Activated gamma-delta T cell (primary cell): Measurements from ENCODE around the gene FBLN5.

ENCODE experiments used
- DNase-seq: peaks from one replicate; lab custom pipeline; 2025; lab: John Stamatoyannopoulos, UW
- total RNA-seq, 2 donors: gene quantifications; one replicate each; lab custom pipeline; 2026; lab: John Stamatoyannopoulos, UW

The FBLN5 gene
- 7.9 to 9.7 reads per million in 2 donors for total RNA-seq

GRCh38 chr14:91947475-91948184 is at the start of gene FBLN5:
TSS of gene FBLN5 (minus strand) at chr14:91947694. CDS start at chr14:91947229, 465 bp downstream.
- peak; percentile 18 for DNase-seq

- DNase-seq, result no peak
These were observed 49.5 kb upstream of the FBLN5 start for GRCh38 chr14:91996948-91997371.

DNA sequence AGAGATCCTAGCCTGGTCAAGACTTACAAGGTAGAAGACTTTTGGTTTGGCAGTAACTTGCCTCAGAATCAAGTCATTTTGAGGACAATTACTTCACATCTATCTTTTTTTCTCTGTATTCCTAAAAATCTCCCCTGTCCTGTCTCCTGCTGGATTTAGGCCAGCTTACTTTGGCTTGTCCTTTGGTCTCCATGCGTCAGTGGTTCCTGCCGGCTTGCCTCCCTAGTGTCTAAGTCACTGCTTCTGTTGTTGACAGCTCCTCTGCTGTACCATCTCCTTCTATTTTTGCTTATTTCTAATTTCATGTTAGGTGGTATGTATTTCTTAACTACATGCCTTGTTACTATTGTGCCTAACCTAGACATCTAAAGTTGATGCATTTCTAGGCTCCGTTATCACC is 39.7 kb upstream of the FBLN5 start:
- no peak for DNase-seq

GRCh38 chr14:91985521-91986255 is 38.2 kb upstream of the FBLN5 start:
- DNase-seq, result no peak

GRCh38 chr14:91985008-91985407 is 37.5 kb upstream of the FBLN5 start:
- no peak for DNase-seq

DNA sequence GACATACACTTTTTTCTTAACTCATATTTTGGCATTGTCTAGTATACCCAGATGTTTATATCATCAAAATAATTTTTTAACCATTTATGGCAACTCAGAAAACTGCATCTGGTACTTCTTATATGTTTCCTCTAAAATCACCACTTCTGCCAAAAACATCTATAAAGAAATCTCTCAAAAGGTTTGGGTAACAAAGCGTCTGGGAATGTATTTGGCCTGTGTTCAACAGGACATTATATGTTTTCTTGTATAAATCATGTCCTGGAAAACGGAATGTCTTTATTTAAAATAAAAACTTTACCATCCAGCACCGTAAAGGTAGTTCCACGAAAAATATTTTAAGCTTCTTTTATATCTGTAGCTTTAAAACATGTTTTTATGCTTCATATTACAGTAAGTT is 36.1 kb upstream of the FBLN5 start:
- DNase-seq, result no peak

DNA sequence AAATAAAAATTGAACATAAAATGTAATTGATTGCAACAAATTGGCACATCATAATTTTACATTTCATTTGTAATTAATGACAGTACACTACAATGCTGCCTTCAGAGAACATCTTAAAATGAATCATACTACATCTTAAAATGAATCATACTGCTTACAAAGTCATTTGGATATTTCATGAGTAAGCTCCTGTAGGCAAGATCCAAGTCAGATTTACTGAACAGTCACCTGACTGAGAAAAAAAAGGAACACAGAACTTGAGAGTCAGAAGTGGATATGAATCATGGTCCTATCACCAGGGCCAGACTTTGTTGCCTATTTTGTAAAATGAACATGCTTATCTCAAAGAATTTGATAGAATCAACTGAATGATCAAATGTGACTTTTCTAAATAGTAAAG is 32.7 kb upstream of the FBLN5 start:
- DNase-seq, result no peak

GRCh38 chr14:91977884-91978283 is 30.4 kb upstream of the FBLN5 start:
- DNase-seq, result no peak

DNA sequence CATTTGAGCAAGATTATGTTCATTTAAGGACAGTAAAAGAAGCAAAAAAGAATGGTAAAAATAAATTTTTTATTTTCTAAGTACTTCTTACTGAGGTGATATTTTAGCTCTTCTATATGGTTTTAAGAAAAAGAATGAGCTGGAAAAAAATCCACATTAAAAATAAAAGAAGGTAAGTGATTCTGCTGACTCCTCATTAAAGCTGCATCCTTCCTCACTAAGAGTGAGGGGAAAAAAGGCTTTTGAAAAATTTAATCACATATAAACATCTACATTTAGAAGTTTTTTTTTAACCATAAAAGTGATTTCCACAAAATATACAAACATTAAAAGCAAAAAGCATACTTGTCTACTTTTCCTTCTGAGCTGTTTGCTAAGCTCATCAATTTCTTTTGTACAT is 28.3 kb upstream of the FBLN5 start:
- no peak for DNase-seq

DNA sequence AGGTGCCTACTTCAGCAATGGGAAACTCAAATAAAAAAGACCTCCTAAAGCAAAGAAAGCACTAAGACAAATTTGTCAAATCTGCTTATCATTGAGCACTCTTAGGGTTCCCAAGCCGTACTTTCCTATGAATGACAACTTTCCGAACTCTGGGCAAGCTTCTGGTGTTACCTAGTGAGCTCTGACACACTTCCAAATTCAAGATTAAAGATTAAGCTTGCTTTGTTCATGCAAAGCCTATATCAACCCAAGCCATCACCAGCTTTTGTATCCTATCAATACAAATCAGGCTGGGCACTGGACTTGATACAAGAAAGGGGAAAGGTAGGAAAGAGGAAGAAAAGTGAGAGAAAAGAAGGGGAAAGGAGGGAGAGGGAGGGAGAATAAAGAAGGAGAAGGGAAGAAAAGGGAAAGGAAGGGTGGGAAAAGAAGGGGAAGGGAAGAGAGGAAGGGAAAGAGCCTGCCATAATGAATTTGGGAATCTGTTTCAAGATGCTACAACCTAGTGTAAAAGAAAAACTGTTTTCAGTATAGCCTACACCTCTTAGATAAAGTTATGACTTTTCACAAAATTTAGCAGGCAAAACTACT is 23.8 kb upstream of the FBLN5 start:
- DNase-seq, result no peak

- no peak for DNase-seq
These were observed 20.8 kb upstream of the FBLN5 start for GRCh38 chr14:91968280-91968679.

DNA sequence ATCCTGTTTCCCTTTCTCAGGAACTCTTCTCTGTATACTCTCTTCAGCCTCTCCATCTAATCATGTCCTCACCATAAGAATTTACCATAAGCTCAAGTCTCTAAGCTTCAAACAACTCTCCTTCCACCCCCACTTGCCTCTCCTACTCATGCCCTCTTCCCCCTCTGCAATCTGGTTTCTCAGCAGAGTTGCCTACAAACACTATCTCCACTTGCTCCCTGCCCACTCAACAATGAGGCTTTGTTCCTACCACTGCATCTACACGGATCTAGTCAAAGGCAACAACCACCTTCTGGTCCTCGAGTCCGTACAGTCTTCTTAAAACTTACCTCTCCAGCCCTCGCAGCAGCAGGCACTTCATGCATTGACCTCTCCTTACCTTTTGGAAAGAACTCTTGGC is 17.2 kb upstream of the FBLN5 start:
- DNase-seq, result no peak

GRCh38 chr14:91964011-91964410 is 16.5 kb upstream of the FBLN5 start:
- DNase-seq, result no peak

DNA sequence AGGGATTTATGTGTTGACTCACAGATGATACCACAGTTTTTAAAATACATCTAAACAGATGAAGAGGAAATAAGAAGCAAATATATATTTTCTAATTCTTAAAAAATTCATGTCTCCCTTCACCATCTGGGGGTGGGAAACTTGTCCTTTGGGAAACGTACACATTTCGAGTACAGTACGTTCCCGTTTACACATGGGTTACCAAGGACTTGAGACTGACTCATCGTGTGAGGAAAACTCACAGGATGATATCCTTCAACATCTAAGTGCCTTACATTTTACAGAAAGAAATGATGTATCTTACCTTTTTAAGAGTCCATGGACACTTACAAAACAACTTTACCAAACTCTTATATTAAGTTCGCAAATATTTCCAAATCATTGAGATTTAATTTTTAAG is 16.0 kb upstream of the FBLN5 start:
- DNase-seq, result no peak

GRCh38 chr14:91961297-91962220 is 14.1 kb upstream of the FBLN5 start:
- DNase-seq, result no peak

DNA sequence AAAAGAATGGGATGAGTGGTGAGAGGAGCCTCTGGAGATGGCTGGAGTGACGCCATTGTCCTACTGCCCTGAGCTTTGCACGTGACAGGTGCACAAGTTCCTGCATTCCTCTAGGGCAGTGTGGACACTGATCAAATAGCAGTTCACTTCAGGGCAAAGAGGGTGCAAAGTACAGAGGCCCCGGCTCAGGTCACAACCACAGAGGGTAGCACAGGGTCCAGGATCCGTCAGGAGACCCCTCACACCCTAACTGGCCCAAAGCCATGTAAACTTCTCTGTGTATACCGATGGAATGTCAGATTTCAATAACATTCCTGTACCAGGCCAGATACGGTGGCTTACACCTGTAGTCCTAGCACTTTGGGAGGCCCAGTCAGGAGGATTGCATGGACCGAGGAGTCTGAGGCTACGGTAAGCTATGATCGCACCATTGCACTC is 10.4 kb upstream of the FBLN5 start:
- DNase-seq, result no peak

DNA sequence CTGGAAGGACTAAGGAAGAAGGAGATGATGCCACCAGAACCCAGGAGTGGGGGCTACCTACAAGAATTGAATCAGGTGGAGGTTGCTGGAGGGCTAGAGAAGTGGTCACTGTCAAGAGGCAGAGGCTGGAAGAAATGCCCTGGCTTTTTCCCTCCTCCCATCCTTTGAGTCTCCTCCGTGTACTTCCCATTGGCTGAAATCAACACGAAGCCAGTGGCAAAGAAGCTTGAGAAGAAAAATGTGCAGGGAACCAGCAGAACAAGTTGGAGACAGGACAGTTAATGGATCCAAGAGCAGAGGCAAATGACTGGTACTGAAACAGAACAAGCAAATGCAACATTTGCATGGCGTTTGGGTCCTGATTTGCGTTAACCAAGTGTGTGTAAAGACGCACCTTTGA is 9.1 kb upstream of the FBLN5 start:
- DNase-seq, result no peak

DNA sequence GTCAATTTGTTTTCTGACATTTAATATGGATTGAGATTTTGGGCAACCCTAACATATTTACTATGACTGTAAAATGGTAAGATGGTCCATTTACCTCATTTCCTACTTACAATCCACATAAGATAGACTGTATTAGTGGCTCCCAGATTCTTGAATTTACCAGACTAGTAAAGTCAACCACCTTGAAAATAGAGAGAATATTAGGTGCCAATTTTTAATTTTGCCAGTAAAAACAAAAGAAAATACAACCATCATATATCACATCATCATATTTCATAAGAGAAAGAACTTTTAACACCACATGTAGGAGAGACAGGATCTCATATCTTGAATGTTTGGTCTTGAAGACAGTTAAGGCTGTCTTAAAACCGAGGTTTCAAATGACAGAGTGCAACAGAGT is 7.7 kb upstream of the FBLN5 start:
- no peak for DNase-seq

DNA sequence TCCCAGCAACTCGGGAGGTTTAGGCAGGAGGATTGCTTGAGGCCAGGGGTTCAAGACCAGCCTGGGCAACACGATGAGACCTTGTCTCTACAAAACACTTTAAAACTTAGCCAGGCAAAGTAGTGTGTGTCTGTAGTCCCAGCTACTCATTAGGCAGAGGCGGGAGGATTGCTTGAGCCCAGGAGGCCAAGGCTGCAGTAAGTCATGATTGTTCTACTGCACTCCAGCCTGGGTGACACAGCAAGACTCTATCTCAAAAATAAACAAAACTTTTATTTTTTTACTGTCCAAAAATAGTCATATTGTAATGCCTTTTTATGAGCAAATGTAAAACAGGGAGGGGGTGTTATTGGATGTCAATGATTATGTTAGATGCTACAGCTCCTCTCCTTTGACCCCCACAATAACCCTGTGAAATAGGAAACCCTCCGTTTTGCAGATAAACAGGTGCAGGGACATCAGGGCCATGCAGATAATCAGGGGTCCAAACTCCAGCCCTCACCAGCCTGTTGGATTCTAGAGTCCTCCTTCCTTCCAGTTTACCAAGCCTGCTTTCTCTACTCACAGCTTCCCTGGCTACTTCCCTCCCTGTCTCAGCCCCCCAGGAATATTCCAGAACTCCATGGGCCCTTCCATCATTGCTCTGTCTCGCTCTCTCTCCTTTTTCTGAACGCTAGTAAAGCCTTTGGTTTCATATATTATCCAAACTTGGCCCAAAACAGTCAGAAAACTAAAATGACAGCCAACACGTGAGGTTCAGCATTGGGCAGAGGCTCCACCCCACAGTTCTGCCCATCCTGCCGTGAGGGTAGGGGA is 5.9 kb upstream of the FBLN5 start:
- no peak for DNase-seq

DNA sequence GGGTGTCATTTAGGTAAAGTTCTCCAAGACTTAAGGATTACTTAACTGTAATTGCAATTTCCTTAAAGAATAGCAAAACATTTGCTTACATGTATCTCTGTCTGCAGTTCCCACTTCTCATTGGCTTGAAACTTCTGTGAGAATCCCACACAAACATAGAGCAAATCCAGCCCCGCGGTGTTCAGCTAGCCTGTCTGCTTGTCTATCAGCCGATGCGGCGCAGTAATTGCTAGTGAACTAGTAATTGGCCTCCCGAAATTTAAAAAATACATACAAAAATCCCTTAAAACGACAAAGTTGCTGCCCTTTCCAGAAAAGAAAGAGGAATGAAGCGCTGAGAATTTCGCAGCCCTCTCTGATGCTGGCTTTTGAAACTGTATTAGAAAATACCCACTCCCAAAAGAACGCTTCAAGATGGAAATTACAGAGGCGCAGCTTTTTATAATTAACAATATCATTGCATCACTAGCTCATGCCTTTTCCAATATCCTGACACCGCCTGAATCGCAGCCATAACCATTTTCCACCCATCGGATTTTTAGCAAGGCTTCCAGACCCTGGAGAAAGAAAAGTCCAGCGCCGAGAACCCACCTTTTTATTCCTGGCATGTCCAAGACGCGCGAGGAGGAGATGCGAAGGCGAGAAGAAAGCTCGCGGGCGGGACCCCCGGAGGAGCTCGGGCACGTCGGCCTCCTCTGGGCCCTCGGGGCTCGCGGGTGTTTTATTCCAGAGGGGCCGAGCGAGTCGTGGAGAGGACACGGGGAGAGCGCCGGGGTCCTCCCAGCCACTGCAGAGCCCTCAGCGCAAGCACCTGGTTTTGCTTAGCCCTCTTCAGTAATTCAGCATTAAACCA is 646 bp downstream of the FBLN5 start:
- no peak for DNase-seq
